ENCODE data around the gene SRMS. TPM values are rescaled to one million over a fixed set of nuclear protein-coding genes. Genes with fewer than 3 reads are reported as not detected.

SRMS gene
- total RNA-seq, 4 donors from 2014 or later, result not detected

- Histone ChIP-seq H3K9me3 (no peaks in the 10 kb centered on the region), H3K36me3 (peaks cover 45 to 51% of the 10 kb centered on the region in 2 donors), H3K4me1 (no peaks in the 10 kb centered on the region), H3K27me3 (no peaks in the 10 kb centered on the region), H3K27ac (no peak overlapping the region), H3K4me3 (replicated peaks in 1 of 3) (no peak overlapping the region)
- no peak for DNase-seq
- TF ChIP-seq POLR2A (IDR thresholded peaks at IDR 0.05) (no peak), CTCF (IDR thresholded peaks at IDR 0.05) (no peak)
- intact Hi-C loops (cut with DNase I), result no loop called here
- WGBS, 2 donors, result 95% methylated on average over 14 to 20 of the region's 28 CpGs
Measured at GRCh38 chr20:63591786-63592355, 44.3 kb upstream of the SRMS start.

- Histone ChIP-seq H3K4me1 (no peaks in the 10 kb centered on the region), H3K27me3 (no peaks in the 10 kb centered on the region), H3K4me3 (replicated peaks in 1 of 3) (no peak overlapping the region), H3K9me3 (no peaks in the 10 kb centered on the region), H3K36me3 (peaks cover 45 to 51% of the 10 kb centered on the region in 2 donors), H3K27ac (no peak overlapping the region)
- TF ChIP-seq POLR2A (IDR thresholded peaks at IDR 0.05), result no peak
- no peak for TF ChIP-seq CTCF (IDR thresholded peaks at IDR 0.05)
- DNase-seq, result no peak
- intact Hi-C loops (cut with DNase I), result no loop called here
- 96 to 97% methylated on average over 4 of the region's 4 CpGs for WGBS, 2 donors
Measured at GRCh38 chr20:63591147-63591533, 43.6 kb upstream of the SRMS start.

DNA sequence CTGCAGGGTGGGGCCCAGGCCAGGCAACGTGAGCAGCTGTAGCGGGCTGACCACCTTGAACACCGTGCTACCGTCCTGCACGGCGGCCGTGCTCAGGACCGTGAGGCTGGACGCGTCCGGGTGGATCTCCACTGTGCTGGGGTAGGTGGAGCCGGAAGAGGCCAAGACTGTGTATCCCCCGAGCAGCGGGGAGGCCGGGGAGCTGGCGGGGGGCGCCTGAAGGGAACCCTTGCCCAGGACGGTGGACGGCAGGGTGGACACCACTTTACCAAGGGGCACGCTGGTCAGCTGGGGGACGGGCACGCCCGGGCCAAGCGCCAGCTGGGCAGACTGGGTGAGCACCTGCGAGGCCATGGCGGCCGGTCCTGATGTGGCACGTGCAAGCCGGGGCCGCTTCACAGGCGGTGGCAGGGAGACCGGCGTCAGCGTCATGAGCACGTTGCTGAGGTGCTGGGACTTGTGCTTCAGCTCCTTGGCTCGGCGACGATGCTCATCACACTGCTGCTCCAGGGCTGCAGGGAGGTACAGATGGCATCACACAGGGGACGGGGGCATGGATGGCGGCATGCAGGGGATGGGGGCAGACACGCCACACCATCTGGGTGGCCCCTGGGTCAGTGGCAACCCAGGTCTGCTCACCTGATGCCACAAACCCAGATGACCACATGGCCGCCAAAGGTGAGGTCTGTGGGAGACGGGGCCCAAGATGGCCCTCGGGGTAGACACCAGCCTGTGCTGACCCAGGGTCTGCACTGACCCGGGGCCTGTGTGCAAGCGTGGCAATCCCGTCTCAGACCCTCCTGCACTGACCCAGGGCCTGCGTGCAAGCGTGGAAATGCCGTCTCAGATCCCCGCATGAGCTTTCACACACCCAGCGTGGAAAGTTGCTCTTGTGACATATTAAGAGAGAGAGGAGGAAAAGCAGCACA, 42.9 kb upstream of the SRMS start:
- WGBS, 2 donors, result 89 to 97% methylated on average over 24 to 47 of the region's 52 CpGs
- intact Hi-C loops (cut with DNase I), result no loop called here
- H3K4me3 ChIP-seq (replicated peaks in 1 of 3), result no peak overlapping the region
- no peaks in the 10 kb centered on the region for H3K27me3 ChIP-seq
- H3K4me1 ChIP-seq, result no peaks in the 10 kb centered on the region
- peaks cover 42 to 45% of the 10 kb centered on the region in 2 donors for H3K36me3 ChIP-seq
- H3K27ac ChIP-seq, result no peak overlapping the region
- H3K9me3 ChIP-seq, result no peaks in the 10 kb centered on the region
- DNase-seq, result no peak
- TF ChIP-seq CTCF (IDR thresholded peaks at IDR 0.05), result no peak
- no peak for TF ChIP-seq POLR2A (IDR thresholded peaks at IDR 0.05)

DNA sequence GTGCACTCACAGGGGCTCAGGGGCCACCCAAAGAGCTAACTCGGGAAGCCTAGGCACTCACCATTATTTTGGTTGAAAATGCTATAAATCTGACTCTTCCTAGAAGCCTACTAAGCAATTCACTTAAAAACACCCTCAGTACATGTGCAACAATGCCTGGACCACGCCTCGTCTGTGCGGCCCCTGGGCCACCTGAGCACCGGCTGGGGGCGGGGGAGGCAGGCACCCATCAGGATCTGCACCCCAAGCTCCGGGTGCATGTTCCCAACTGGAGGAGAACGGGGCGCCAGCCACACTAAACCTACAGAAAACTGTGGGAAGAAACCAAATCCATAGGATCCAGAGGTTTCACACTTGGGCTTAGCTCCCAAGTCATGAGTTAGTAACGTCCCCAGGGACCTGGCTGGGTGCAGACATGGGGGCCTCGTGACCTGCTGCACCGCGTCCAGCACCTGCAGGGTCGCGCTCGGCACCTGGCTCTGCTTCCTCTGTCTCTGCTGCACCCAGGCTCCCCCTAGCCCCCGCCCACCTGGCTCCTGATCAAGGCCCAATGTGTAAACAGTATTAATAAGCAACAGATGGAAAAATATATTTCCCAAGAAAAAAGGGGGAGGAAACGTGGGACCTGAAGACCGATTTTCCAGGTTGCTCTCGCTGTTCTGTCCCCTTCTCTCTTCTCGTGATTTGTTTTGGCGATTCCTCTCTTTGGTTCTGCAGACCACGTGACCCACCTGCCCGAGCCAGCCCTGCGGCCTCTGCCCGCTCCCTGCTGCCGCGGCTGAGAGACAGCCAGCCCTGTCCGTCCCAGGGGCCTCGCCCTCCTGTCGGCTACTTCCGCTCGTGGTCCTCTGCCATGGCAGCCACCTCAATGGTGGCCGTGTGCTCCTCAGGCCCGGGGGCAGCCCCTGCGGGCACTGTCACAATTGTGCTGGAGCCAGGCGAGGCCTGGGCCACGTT, 42.0 kb upstream of the SRMS start:
- Histone ChIP-seq H3K9me3 (no peaks in the 10 kb centered on the region), H3K4me1 (no peaks in the 10 kb centered on the region), H3K27me3 (no peaks in the 10 kb centered on the region), H3K4me3 (replicated peaks in 1 of 3) (no peak overlapping the region), H3K27ac (no peak overlapping the region), H3K36me3 (peaks cover 37 to 39% of the 10 kb centered on the region in 2 donors)
- no peak for DNase-seq
- TF ChIP-seq CTCF (IDR thresholded peaks at IDR 0.05) (no peak), POLR2A (IDR thresholded peaks at IDR 0.05) (no peak)
- intact Hi-C loops (cut with DNase I), result no loop called here
- WGBS, 2 donors, result 89 to 93% methylated on average over 35 to 37 of the region's 38 CpGs

All from thyroid gland (tissue), 4 donors.